OCI-LY3 (cell line): Measurements from ENCODE around the gene TAF1B.

ENCODE experiments used
- H2AFZ ChIP-seq: fragments of 200-600, 300-600 bp; shearing (Covaris generic); 2 replicates; pipeline ENCODE4 v1.6.0; 2014; ENCODE audit warnings: antibody characterized with exemption, low read depth, low read length
- H3K27ac ChIP-seq: fragments of 200-600, 300-600 bp; sonication (generic); 2 replicates; pipeline ENCODE4 v1.5.1; 2014; ENCODE audit warnings: mild to moderate bottlenecking, low read length, moderate library complexity, mixed read lengths
- H3K27me3 ChIP-seq: fragments of 200-600, 300-600 bp; sonication (generic); 2 replicates; pipeline ENCODE4 v1.6.1; 2014; ENCODE audit warnings: low read depth, low read length, mixed read lengths
- H3K36me3 ChIP-seq: fragments of 200-600, 300-600 bp; sonication (generic); replicated peaks from 2 replicates; pipeline ENCODE3; 2014; ENCODE audit warnings: low read depth, low read length, mixed read lengths
- H3K4me1 ChIP-seq: fragments of 300-600, 200-600 bp; sonication (generic); 2 replicates; pipeline ENCODE4 v1.6.1; 2014; ENCODE audit warnings: low read length, mixed read lengths
- H3K4me2 ChIP-seq: fragments of 200-600, 300-600 bp; sonication (generic); 2 replicates; pipeline ENCODE4 v1.6.1; 2014; ENCODE audit warnings: low read length, mixed read lengths
- H3K4me3 ChIP-seq: fragments of 300-600, 200-600 bp; sonication (generic); 2 replicates; pipeline ENCODE4 v1.5.1; 2014; ENCODE audit warnings: antibody characterized with exemption, mild to moderate bottlenecking, low read length, moderate library complexity
- H3K79me2 ChIP-seq: fragments of 300-600, 200-600 bp; shearing (Covaris generic); 2 replicates; pipeline ENCODE4 v1.6.1; 2014; ENCODE audit warnings: mild to moderate bottlenecking, low read length, mixed read lengths
- H3K9ac ChIP-seq: fragments of 300-600, 200-600 bp; shearing (Covaris generic); 2 replicates; pipeline ENCODE4 v1.6.0; 2014; ENCODE audit warnings: mild to moderate bottlenecking, low read length, moderate library complexity
- H3K9me3 ChIP-seq: fragments of 200-600, 300-600 bp; shearing (Covaris generic); 2 replicates; pipeline ENCODE4 v1.6.1; 2014; ENCODE audit warnings: low read length, mixed read lengths; ENCODE audit not compliant: insufficient read depth
- H4K20me1 ChIP-seq: fragments of 200-600, 300-600 bp; sonication (generic); 2 replicates; pipeline ENCODE4 v1.6.1; 2016; ENCODE audit warnings: low read length, mixed read lengths; ENCODE audit not compliant: insufficient read depth
- EZH2phosphoT487 ChIP-seq: fragments of 200-600 bp; shearing (Covaris generic); IDR thresholded peaks from 2 replicates; pipeline ENCODE4 v1.6.1; 2018; ENCODE audit warnings: antibody characterized with exemption, mixed run types, low read depth
- TF ChIP-seq, protein P1 (sequence below): fragments of 200-600, 300-600 bp; sonication (generic); IDR thresholded peaks from 2 replicates; pipeline ENCODE4 v1.5.1; 2014; ENCODE audit warnings: antibody characterized with exemption, low read length, low read depth

The TAF1B gene

DNA sequence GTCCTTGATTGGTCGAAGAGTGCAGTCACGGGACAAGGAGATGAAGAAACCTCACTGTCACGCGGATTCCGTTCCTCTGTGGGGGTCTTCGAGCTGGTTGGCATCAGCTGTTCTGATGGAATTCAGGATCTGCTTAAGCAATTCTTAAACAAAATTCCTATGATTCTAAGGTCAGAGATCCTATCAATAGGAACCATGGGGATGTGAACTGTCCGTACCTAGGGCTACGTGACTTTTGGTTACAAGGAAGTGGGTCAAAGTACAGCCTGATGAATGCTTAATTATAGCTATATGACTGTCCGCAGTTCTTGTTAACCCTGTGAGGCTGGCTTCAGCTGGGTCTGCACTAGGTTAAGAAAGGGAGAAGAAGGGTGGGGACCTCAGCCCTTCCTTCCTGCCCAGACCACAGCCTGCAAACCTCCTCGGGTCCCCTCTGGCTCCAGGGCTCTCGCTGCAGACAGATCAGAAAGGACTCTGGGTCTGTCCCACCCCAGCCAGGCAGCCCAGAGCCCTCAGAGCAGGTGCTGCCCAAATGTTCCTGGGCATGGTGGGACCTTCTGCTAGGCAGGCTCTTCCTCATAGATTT lies 44.2 kb upstream of the TAF1B start:
- H3K27ac ChIP-seq, result no peak overlapping the region
- peaks cover 30% of the 10 kb centered on the region for H3K4me1 ChIP-seq

DNA sequence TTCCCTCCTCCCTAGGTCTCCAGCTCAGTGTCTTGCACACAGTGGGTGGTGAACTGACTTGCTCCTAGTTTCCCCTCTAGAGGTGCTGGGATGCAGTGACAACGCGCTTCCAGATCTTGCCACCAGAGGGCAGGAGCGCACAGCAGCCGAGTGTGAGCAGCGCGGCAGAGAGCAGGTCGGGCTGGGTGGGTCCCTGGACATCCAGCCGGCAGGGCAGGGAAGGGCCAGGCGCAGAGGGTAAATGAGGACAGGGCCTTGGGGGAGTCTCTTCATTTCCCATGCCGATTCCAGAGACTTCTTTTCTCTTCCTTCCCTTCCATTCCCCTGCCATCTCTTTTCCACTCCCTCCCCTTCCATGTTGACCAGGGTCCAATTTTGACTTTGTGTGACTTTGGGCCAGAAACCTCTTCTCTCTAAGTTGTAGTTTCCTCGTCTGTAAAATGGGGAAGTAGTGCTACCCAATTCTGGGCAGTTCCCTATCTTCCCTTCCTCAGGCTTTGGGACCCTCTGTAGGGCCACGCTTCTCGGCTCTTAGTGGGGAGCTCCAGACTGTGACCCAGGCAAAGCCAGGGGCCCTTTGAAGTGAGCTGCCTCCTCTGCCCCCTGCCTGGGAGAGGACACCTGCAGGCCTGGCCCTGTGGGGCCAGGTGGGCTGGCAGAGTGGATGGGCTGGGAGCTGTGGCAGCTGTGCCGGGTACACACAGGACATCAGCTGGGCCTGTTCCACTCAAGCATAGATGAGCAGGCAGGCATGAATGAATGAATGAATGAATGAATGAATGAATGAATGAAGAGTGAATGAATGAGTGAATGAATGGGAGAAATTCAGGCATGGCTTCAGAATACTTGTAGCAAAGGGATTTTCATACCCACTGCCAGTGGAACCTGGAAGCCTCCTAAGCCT lies 43.3 kb upstream of the TAF1B start:
- Histone ChIP-seq H3K36me3 (no peaks in the 10 kb centered on the region), H2AFZ (peak overlapping the region; percentile 25; the same call in 1 of the 2 replicates), H4K20me1 (no peaks in the 10 kb centered on the region), H3K79me2 (no peaks in the 10 kb centered on the region), H3K27me3 (no peaks in the 10 kb centered on the region), H3K4me1 (peaks cover 28% of the 10 kb centered on the region), H3K27ac (no peak overlapping the region), H3K4me3 (peak overlapping the region; percentile 23), H3K9ac (peak overlapping the region; percentile 6; the same call in 1 of the 2 replicates), H3K4me2 (peak overlapping the region; percentile 50), H3K9me3 (no peaks in the 10 kb centered on the region)
- TF ChIP-seq EZH2phosphoT487, result no peak
- TF ChIP-seq, protein P1, sequence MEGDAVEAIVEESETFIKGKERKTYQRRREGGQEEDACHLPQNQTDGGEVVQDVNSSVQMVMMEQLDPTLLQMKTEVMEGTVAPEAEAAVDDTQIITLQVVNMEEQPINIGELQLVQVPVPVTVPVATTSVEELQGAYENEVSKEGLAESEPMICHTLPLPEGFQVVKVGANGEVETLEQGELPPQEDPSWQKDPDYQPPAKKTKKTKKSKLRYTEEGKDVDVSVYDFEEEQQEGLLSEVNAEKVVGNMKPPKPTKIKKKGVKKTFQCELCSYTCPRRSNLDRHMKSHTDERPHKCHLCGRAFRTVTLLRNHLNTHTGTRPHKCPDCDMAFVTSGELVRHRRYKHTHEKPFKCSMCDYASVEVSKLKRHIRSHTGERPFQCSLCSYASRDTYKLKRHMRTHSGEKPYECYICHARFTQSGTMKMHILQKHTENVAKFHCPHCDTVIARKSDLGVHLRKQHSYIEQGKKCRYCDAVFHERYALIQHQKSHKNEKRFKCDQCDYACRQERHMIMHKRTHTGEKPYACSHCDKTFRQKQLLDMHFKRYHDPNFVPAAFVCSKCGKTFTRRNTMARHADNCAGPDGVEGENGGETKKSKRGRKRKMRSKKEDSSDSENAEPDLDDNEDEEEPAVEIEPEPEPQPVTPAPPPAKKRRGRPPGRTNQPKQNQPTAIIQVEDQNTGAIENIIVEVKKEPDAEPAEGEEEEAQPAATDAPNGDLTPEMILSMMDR, result peak; percentile 95

More for the DNA sequence above, 44.2 kb upstream of the TAF1B start:
- H3K9ac ChIP-seq, result peak overlapping the region; percentile 6; the same call in 1 of the 2 replicates
- peak overlapping the region; percentile 50 for H3K4me2 ChIP-seq
- peak overlapping the region; percentile 25; the same call in 1 of the 2 replicates for H2AFZ ChIP-seq
- H3K9me3 ChIP-seq, result no peaks in the 10 kb centered on the region
- no peaks in the 10 kb centered on the region for H3K79me2 ChIP-seq
- H4K20me1 ChIP-seq, result no peaks in the 10 kb centered on the region
- no peaks in the 10 kb centered on the region for H3K27me3 ChIP-seq
- no peaks in the 10 kb centered on the region for H3K36me3 ChIP-seq
- no peak for TF ChIP-seq EZH2phosphoT487
- TF ChIP-seq, protein P1, result no peak
- H3K4me3 ChIP-seq, result peak overlapping the region; percentile 23; the same call in 1 of the 2 replicates

DNA sequence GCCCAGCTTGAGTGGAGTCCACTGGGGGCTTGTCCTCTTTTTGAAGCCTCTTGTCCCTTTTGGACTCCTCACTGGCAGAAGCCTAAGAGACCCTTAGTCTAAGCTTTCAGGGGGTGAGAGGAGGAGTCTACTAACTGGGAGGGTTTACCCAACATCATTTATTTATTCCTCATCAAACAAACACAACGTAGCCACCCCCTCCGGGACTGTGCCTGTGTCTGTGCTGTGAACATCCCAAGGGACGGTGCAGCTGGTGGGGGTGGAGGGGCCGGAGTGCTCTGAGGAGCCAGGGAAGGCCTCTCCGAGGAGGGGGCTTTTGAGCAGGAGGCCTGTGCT lies 42.7 kb upstream of the TAF1B start:
- Histone ChIP-seq H4K20me1 (no peaks in the 10 kb centered on the region), H3K27ac (no peak overlapping the region), H3K27me3 (no peaks in the 10 kb centered on the region; the same call in 1 of the 2 replicates), H3K4me3 (no peak overlapping the region), H2AFZ (no peak overlapping the region; the same call in 1 of the 2 replicates), H3K4me1 (peaks cover 25% of the 10 kb centered on the region), H3K9ac (no peak overlapping the region), H3K9me3 (no peaks in the 10 kb centered on the region), H3K79me2 (no peaks in the 10 kb centered on the region), H3K36me3 (no peaks in the 10 kb centered on the region), H3K4me2 (peak overlapping the region; percentile 53)
- TF ChIP-seq, protein P1, result no peak
- TF ChIP-seq EZH2phosphoT487, result no peak
